GM21381 (cell line): Measurements from ENCODE around the gene MORN1.

ENCODE experiments used
- ATAC-seq: cut with Tn5 transposase; IDR thresholded peaks from one replicate; pipeline ENCODE4 v1.9.1; 2021; ENCODE audit warnings: mild to moderate bottlenecking, moderate library complexity; ENCODE audit not compliant: unreplicated experiment

MORN1 gene

DNA sequence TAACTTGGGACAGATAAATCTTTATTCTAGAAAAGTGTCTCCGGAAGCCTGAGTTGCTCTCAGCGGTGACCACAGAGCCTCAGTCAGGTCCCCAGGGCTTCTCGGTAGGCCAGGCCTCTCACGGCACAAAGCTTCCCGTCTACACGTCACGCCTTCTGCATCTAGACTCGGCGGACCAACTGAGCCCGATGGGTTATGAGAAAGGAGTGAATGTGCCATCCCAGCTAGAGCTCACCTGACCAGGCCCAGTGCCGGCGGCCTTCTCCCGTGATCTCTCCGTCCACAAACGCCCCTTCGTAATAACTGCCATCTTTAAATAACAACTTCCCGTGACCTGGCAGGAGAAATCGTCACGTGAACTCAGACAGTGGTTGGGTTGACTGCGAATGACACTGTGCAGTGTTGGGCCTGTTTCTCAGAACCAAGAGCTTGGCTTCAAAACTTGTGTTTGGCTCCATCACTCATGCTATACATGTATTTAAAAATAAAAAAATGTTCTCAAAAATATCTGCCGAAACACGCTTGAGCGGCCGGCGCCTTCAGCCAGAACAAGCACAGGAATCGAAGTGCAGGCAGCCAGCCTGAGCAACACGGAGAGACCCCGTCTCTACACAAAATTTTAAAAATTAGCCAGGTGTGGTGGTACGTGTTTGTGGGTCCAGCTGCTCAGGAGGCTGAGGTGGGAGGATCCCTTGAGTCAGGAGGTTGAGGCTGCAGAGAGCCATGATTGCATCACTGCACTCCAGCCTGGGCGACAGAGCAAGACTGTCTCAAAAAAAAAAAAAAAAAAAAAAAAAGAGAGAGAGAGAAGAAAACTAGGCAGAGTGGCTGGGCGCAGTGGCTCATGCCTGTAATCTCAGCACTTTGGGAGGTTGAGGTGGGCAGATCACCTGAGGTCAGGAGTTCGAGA lies 3.1 kb downstream of the MORN1 start:
- no peak for ATAC-seq

GRCh38 chr1:2386636-2387611 lies 4.4 kb downstream of the MORN1 start:
- ATAC-seq, result no peak

- ATAC-seq, result no peak
Measured at GRCh38 chr1:2385606-2386280, 5.6 kb downstream of the MORN1 start.

DNA sequence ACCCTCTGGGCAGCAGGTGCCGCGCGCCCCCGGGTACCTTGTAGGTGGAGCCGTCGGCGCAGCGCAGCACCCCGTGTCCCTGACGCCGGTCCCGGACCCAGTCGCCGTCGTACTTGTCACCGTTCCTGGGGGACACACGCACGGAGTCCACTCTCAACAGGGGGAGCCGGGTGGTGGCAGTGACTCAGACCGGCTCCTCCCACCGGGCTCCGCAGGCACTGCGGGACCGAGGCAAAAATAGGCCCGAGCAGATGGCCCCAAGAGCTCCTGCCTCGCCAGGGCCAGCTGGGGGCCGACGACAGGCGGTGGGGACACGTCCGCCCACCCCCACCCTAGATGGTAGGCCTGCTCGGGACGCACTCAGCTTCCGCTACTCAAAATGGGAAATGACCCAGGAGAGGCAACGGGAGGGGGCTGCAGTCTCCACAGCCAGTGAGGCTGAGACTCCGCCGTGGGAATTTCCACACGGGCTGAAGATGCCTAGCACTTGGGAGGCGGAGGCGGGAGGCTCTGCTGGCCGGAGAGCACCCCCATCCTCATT lies 6.3 kb downstream of the MORN1 start:
- no peak for ATAC-seq

DNA sequence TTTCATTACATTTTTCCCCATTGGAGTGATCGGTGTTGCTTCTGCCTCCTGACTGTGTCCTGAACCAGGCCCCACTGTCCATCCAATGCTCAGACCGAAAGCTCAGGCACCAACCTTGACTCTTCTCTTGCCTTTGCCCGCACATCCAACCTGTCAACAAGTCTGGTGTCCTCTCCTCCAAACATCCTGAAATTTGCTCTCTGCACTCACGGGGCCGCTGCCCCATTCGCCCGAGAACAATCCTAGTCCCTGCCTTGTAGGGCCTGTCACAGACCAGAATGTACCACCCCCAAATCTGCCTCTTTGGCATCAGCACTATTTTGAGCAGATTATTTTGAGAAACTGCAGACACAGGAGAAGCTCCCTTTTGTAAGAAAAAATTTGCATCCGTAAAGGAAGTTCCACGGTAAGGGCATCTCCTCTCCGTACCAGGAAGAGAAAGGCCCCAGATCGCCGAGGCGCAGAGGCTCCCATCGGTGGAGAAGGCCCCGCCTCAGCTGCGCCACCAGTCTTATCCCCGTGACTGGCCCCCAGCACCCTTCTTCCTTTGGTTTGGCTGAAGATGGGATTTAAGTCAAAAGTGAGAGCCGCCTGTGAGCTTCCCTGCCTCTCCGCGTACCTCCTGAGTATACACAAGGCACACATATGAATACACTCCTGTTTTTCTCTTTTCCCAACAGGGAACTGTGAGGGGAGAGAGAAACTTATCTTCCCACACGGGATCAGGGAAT lies 7.1 kb downstream of the MORN1 start:
- ATAC-seq, result no peak

DNA sequence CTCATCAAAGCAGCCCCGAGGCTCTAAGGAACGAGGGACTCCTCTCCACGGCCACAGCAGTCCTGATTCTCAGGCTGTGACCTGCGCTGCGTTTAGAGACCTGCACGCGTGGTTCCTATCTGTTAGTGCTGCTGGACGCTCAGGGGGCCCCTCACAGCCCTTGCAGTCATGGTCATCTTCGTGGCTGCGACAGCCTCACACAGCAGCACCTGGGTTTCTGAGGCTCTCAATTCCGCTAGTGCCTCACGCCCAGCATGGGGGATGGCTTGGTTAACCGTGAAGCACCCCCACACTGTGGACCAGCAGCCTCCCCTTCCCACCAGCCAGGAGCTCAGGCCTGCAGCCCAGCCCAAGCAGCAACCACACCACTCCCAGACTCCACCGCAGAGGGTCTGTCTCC lies 7.8 kb downstream of the MORN1 start:
- ATAC-seq, result no peak

DNA sequence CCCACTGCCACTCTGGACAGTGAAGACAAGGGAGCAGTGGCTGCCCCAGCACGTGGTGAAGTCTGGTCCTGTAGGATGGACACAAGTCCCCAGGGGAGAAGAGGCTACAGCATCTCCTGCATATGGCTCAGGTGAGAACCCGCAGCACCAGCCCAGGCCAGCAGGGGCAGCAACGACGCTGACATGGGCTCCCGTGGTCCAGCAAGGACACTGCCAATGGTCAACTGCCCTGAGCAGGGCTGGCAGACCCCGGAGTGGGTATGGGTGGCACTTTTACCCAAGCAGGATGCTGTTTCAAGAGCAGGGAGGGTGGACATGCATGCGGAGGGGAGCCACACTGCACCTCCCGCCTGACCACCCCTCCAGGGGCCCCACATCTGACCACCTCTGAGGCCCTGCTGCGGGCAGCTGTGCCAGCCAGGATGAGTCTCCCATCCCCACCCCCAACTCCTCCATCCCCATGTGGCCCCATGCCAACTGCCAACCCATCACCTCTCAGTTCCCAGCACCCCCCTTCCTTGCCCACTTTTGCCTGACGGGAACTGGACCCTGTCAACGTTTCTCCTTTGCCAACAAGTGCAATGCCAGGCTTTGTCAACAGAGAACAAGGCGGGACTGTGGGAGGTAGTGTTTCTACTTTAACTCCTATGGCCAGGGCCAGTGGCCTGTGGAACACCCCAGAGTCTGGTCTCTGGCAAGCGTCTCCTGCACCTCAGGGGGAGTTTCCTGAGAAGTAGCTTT lies 8.6 kb downstream of the MORN1 start:
- ATAC-seq, result no peak

- no peak for ATAC-seq
Measured at GRCh38 chr1:2381741-2382620, 9.4 kb downstream of the MORN1 start.

DNA sequence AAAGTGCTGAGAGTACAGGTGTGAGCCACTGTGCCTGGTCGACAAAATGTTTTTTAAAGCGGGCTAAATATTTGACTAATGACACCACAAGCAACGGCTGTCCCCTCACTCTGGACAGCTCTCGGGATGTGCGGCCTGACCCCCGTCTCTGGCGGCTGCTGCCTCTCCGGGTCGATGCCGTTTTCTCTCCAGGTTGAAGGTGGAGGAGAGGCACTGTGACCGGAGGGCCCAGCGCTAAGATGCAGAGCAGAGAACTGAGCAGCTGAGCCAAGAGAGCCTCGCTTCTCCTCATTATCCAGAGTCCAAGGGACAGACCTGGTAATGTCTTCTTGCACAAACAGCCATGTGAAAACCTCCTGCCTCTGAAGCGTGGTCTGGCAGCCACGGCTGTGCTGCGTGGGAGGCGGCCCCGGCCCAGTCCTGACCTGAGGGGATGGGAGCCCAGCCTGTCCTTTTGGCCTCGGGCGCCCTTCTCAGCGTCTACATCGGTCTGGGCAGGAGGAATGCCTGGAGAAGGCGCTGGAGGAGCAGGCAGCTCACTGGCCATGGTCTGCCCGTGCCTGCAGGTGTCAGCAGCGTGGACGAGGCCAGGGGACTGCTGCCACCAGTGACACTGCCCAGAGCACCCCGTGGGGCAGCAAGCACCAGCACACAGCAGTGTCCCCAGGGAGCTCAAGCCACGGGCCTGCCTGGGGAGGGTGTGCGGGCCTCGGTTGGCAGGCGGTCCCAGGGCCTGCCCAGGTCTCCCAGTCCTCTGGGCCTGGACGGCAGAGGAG lies 10.3 kb downstream of the MORN1 start:
- no peak for ATAC-seq

- ATAC-seq, result no peak
Measured at GRCh38 chr1:2379733-2380404, 11.5 kb downstream of the MORN1 start.

GRCh38 chr1:2378956-2379732 lies 12.2 kb downstream of the MORN1 start:
- ATAC-seq, result no peak

DNA sequence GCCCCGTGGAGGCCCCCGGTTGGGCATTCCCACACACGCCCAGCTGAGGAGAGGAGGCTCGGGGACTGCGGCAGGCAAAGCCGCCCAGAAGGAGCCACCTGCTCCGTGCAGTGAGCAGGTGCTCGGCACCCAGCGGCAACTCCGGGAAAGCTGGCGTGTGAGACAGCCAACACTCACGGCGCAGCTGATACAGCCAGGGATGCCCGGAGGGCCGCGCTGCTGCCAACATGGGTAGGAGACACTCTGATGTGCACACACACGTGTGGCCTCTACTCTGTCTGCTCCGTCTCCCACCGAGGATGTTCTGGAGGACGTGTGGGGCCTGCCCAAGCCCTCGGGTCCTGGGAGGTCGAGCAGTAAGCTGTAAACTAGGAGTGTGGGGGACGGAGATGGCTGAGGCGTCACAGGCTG lies 12.9 kb downstream of the MORN1 start:
- no peak for ATAC-seq

DNA sequence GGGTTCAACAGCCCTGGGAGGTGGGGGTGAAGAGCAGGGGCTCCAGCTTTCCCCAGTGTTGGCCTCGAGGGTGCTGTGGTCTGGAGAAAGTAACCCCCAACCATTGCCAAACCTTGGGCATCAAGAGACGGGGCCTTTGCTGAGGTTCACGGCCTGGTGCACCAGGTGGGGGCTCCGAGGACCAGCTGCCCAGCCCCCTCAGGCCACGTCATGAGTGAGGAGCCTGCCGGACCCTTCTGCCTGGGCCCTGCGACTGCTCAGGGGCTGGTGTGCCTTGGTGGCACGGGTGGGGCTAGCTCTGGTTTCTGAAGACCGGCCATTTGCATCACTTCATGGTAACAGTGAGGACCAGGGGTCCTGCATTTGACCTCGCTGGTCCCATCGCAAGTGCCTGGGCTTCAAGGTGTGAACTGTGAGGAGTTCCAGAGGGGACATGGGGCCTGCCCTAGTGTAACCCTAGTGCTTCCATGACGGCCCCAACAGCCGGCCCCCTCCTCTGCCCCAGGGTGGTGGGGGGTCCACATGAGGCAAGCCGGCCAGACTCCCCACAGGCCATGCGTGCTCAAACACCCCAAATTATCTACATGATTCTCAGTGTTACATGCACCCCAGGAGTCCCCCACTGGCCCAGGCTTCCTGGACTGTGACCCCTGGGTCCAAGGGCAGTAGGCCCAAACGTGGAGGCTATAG lies 13.5 kb downstream of the MORN1 start:
- ATAC-seq, result no peak

DNA sequence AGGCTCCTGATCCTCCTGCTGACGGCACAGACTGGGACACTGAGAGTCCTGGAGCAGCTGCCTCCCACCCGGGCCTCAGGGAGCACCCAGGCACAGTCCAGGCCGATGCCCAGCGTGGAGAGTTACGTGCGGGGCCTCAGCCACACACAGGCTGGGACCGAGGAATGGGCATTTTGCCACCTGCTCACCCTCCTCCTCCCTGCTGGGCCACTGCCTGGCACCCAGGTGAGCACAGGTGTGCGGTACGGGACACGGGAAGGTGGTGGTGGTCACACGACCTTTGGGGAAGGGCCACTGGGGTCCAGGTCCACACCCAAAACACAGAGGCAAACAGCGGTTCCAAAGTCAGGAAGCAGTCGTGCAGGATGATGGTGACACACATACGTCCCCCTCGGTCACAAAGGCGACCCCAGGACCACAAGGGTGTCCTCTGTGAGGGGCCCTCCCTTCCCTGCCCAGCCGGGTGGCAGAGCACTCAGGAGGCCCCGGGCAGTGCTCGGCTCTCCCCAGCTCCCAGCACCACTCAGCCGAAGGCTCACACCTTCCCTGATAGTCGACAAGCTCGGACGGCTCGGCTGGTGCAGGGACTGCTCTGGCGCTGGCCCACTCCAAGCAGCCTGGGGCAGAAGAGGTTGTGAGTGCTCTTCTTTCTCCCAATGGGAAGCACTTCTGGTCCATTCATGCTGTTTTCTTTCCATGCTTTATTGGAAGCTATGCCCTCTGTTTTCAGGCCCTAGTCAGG lies 14.3 kb downstream of the MORN1 start:
- ATAC-seq, result no peak

DNA sequence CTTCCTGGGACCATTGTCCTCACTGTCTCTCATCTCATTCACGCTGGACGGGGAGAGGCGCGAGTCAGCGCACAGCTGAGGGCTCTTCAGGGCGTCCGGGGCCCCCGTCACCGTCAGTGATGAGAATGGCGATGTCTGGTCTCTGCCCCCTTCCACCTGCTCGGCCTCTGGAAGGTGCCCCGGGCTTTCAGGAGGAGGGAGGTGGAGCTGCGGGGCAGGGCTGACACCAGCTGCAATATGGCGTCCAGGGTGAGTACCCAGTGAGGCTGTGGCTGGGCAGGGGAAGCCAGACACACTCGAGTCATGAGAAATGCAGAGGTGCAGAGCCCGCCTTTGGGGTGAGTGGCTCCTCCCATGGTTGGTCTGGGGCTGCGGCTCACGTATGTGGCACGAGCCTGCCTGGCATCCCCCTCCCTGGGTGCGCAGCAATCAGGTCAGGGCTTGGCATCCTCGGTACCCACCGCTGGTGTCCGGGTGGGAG lies 15.1 kb downstream of the MORN1 start:
- ATAC-seq, result no peak
